Esophagus muscularis mucosa (tissue), 4 donors: ENCODE results near the gene DBH. TPM values are rescaled to one million over a fixed set of nuclear protein-coding genes. Genes with fewer than 3 reads are reported as not detected.

Source experiments
- DNase-seq: peaks from one replicate; pipeline ENCODE4 v3.0.0-alpha.2; 2017; ENCODE audit errors: extremely low spot score
- H3K27ac ChIP-seq, 4 donors: fragments of 200-600 bp; sonication (generic); replicated peaks in 1 of 4; 1 replicate in 3 of 4; 2 replicates in 1 of 4; pipeline ENCODE4 v1.5.1; 2016 to 2019; ENCODE audit warnings: mild to moderate bottlenecking in 1 of 4
- H3K27me3 ChIP-seq, 4 donors: fragments of 200-600 bp; sonication (generic); one replicate each; pipeline versions ENCODE4 v1.5.1 to v1.6.0; 2016 to 2019
- H3K36me3 ChIP-seq, 4 donors: fragments of 200-600 bp; sonication (generic); one replicate each; pipeline ENCODE4 v1.5.1; 2016 to 2019
- H3K4me1 ChIP-seq, 4 donors: fragments of 200-600 bp; sonication (generic); one replicate each; pipeline ENCODE4 v1.5.1; 2016 to 2019
- H3K4me3 ChIP-seq, 4 donors: fragments of 200-600 bp; sonication (generic); 1 replicate in 2 of 4; 2 replicates in 2 of 4; pipeline ENCODE4 v1.5.1; 2016 to 2019; ENCODE audit warnings: mild to moderate bottlenecking in 4 of 4, moderate library complexity in 1 of 4
- H3K9me3 ChIP-seq, 4 donors: fragments of 200-600 bp; sonication (generic); 1 replicate in 3 of 4; 2 replicates in 1 of 4; pipeline ENCODE4 v1.5.1; 2016 to 2019
- EP300 ChIP-seq: sonication (generic); formaldehyde crosslinking; IDR thresholded peaks from one replicate; pipeline ENCODE4 v1.6.1; 2017; ENCODE audit warnings: antibody characterized with exemption
- POLR2A ChIP-seq: fragments of 450-650 bp; IDR thresholded peaks from one replicate; pipeline ENCODE4 v1.6.1; 2017; ENCODE audit warnings: antibody characterized with exemption, moderate library complexity, mild to moderate bottlenecking, low read depth
- POLR2AphosphoS5 ChIP-seq, 2 donors: sonication (generic); formaldehyde crosslinking; IDR thresholded peaks; one replicate each; pipeline ENCODE4 v1.6.1; 2017; ENCODE audit warnings: antibody characterized with exemption in 2 of 2
- WGBS: methylation state at CpG from one replicate; pipeline ENCODE4 v1.1.5; 2018; 5-methylcytosine and 5-hydroxymethylcytosine counted together
- intact Hi-C: fragments of 100-400 bp; cut with DNase I; formaldehyde crosslinking; loops from one replicate; pipeline ENCODE4 v1.15.1; 2023
- total RNA-seq, 4 donors: library from RNA; depleted of rRNA; stranded (reverse); fragments of >200 nt; gene quantifications; one replicate each; pipeline versions ENCODE4 v1.1.0 to v1.2.1, GENCODE V29; 2016
- TF ChIP-seq, protein P1 (sequence below), 3 experiments: fragments of 200-600 bp in 2 of 3; fragments of 450-650 bp in 1 of 3; sonication (generic) in 2 of 3; IDR thresholded peaks; one replicate each; pipeline ENCODE4 v1.5.1; 2017 to 2019; ENCODE audit warnings: antibody characterized with exemption in 3 of 3, mild to moderate bottlenecking in 2 of 3, moderate library complexity in 1 of 3

Gene DBH
- total RNA-seq, 4 donors from 2014 or later, result 0.06 TPM; not detected in 3

DNA sequence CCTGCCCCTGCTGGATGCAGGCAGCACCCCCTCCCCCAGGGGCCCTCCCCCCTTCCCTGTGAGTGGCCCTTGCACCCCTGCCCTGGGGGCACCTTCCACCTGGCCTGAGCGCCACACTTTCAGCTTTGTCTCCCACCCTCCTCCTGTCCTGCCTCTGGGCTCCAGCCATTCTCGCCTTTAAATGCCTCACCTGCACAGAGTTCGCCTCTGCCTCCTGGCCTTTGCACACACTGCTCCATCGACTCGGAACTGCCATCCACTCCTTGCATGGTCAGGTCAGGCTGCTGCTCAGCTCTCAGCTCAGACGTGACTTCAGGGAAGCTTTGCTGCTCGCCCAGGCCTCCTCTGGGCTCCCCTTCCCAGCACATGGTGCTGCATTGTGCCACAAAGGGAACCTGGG is 37.2 kb upstream of the DBH start:
- peaks cover 0 to 56% (median 0%) of the 10 kb centered on the region in 4 donors for H3K27me3 ChIP-seq
- no peak for TF ChIP-seq EP300
- no peak for TF ChIP-seq POLR2AphosphoS5 (IDR thresholded peaks at IDR 0.05)
- no peak for TF ChIP-seq POLR2A
- TF ChIP-seq, protein P1, sequence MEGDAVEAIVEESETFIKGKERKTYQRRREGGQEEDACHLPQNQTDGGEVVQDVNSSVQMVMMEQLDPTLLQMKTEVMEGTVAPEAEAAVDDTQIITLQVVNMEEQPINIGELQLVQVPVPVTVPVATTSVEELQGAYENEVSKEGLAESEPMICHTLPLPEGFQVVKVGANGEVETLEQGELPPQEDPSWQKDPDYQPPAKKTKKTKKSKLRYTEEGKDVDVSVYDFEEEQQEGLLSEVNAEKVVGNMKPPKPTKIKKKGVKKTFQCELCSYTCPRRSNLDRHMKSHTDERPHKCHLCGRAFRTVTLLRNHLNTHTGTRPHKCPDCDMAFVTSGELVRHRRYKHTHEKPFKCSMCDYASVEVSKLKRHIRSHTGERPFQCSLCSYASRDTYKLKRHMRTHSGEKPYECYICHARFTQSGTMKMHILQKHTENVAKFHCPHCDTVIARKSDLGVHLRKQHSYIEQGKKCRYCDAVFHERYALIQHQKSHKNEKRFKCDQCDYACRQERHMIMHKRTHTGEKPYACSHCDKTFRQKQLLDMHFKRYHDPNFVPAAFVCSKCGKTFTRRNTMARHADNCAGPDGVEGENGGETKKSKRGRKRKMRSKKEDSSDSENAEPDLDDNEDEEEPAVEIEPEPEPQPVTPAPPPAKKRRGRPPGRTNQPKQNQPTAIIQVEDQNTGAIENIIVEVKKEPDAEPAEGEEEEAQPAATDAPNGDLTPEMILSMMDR (IDR thresholded peaks at IDR 0.05), result no peak
- peaks cover 0 to 31% (median 25%) of the 10 kb centered on the region in 4 donors for H3K9me3 ChIP-seq
- H3K4me1 ChIP-seq, result no peaks in the 10 kb centered on the region
- no peaks in the 10 kb centered on the region for H3K36me3 ChIP-seq
- no peak for DNase-seq
- WGBS, result 76% methylated on average over 7 of the region's 7 CpGs
- H3K4me3 ChIP-seq, result no peak overlapping the region
- intact Hi-C loops, result no loop called here
- no peak overlapping the region for H3K27ac ChIP-seq

GRCh38 chr9:133599470-133600173 is 36.5 kb upstream of the DBH start:
- no peaks in the 10 kb centered on the region for H3K4me1 ChIP-seq
- H3K36me3 ChIP-seq, result no peaks in the 10 kb centered on the region
- no peak overlapping the region for H3K27ac ChIP-seq
- H3K4me3 ChIP-seq, result no peak overlapping the region
- peaks cover 0 to 31% (median 25%) of the 10 kb centered on the region in 4 donors for H3K9me3 ChIP-seq
- no peak for DNase-seq
- 93% methylated on average over 6 of the region's 6 CpGs for WGBS
- intact Hi-C loops, result no loop called here
- no peak for TF ChIP-seq POLR2A
- TF ChIP-seq, protein P1 (IDR thresholded peaks at IDR 0.05), result no peak
- no peak for TF ChIP-seq POLR2AphosphoS5 (IDR thresholded peaks at IDR 0.05)
- no peak for TF ChIP-seq EP300
- H3K27me3 ChIP-seq, result peaks cover 0 to 56% (median 0%) of the 10 kb centered on the region in 4 donors

DNA sequence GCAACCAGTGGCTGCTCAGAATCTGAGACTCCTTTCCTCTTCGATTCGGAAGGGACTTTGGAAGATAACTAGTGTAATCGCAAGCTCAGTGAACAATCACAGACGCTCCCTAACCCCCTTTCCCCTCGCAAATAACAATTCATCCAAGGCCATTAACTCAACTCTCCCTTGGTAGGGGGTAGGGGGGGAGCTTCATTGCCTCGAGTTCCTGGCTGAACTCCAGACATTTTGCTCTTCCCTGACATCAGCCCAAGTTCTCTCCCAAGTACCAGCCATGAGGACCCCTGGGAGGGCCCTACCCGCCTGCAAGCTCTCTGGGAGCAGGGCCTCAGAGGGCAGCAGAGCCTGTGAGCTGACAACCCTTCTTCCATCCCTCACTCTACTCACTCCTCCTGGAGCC is 35.4 kb upstream of the DBH start:
- intact Hi-C loops, result no loop called here
- Histone ChIP-seq H3K36me3 (no peaks in the 10 kb centered on the region), H3K9me3 (peaks cover 0 to 31% (median 25%) of the 10 kb centered on the region in 4 donors), H3K27ac (no peak overlapping the region), H3K27me3 (peaks cover 0 to 56% (median under 1%) of the 10 kb centered on the region in 4 donors), H3K4me1 (no peaks in the 10 kb centered on the region), H3K4me3 (no peak overlapping the region)
- 58% methylated on average over 7 of the region's 7 CpGs for WGBS
- TF ChIP-seq POLR2A (no peak), POLR2AphosphoS5 (IDR thresholded peaks at IDR 0.05) (no peak), EP300 (no peak)
- TF ChIP-seq, protein P1 (IDR thresholded peaks at IDR 0.05), result no peak
- no peak for DNase-seq

DNA sequence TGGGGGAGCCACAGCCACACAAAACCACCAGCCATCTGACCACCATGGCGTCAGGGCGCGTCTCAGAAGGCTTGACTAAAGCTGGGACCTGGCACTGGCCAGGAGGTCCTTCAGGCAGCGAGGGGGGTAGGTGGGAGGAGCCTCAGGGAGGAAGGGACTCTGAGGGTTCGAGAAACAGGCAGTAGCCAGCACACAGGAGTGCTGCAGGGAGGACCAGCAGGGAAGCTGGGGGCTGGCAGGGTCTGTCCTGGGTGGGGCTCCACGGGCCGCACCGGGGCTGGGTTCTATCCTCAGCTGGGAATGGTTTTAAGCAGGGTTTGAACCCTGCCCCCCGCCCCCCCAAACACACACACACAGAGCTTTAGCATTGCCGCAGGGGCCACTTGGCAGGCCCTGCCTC is 34.4 kb upstream of the DBH start:
- Histone ChIP-seq H3K27ac (no peak overlapping the region), H3K27me3 (peaks cover 0 to 64% (median 4%) of the 10 kb centered on the region in 4 donors), H3K9me3 (peaks cover 0 to 23% (median 19%) of the 10 kb centered on the region in 4 donors), H3K4me3 (no peak overlapping the region), H3K4me1 (no peaks in the 10 kb centered on the region), H3K36me3 (no peaks in the 10 kb centered on the region)
- DNase-seq, result no peak
- TF ChIP-seq EP300 (no peak), POLR2AphosphoS5 (IDR thresholded peaks at IDR 0.05) (no peak), POLR2A (no peak)
- TF ChIP-seq, protein P1 (IDR thresholded peaks at IDR 0.05), result no peak
- intact Hi-C loops, result no loop called here
- WGBS, result 79% methylated on average over 4 of the region's 10 CpGs
